Measurements from ENCODE around the gene SSR1. TPM values are rescaled to one million over a fixed set of nuclear protein-coding genes. Genes with fewer than 3 reads are reported as not detected.
"Not testable (repeated sequence)": the region's sequence is repeated elsewhere in the genome, so short reads cannot be mapped to it uniquely, and the experiment has no call there.

Gene SSR1
- total RNA-seq, 6 donors from 2014 or later, result 14.5 to 135 (median 57.7) TPM

DNA sequence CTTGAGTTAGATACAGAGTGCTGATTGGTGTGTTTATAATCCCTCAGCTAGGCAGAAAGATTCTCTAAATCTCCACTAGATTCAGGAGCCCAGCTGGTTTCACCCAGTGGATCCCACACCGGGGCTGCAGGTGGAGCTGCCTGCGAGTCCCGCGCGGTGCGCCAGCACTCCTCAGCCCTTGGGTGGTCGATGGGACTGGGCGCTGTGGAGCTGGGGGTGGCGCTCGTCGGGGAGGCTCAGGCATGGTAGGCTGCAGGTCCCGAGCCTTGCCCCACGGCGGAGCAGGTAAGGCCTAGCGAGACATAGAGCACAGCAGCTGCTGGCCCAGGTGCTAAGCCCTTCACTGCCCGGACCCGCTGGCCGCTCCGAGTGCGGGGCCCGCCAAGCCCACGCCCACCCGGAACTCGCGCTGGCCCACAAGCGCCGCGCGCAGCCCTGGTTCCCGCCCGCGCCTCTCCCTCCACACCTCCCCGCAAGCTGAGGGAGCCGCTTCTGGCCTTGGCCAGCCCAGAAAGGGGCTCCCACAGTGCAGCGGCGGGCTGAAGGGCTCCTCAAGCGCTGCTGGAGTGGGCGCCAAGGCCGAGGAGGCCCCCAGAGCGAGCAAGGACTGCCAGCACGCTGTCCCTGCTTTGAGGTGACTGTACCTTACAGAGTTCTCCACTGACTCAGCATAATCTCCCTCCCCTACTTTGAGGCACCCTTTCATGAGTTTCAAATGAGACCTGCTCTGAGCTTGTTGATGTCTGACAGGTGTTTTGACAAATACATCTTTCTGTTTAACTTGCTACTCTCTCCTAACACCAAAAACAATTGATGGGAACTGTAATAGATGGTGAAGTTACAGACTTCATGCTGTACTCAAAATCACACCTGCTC lies 3.9 kb upstream of the SSR1 start:
- Histone ChIP-seq H3K27ac (no peak overlapping the region), H3K4me3 (no peak overlapping the region), H3K27me3 (no peaks in the 10 kb centered on the region), H3K36me3 (no peaks in the 10 kb centered on the region), H3K4me1 (peaks cover 1 to 11% (median 9%) of the 10 kb centered on the region in 4 donors), H3K9me3 (no peaks in the 10 kb centered on the region)
- TF ChIP-seq CTCF (IDR thresholded peaks at IDR 0.05), result no peak
- no peak for TF ChIP-seq POLR2AphosphoS5 (IDR thresholded peaks at IDR 0.05)
- TF ChIP-seq EP300 (IDR thresholded peaks at IDR 0.05), result no peak
- TF ChIP-seq POLR2A (IDR thresholded peaks at IDR 0.05), result no peak
- ATAC-seq (ENCODE audit: low FRiP score in 2 of 2) (no peak), DNase-seq (peak in 1 of 2 donors; percentile 77)
- 90 to 97% methylated on average over 2 to 39 of the region's 41 CpGs for WGBS, 2 donors

GRCh38 chr6:7315948-7316365 lies 3.0 kb upstream of the SSR1 start:
- H3K27me3 ChIP-seq, result no peaks in the 10 kb centered on the region
- H3K4me1 ChIP-seq, result peaks cover 9 to 20% (median 18%) of the 10 kb centered on the region in 4 donors
- no peaks in the 10 kb centered on the region for H3K36me3 ChIP-seq
- no peak for DNase-seq
- no peak for ATAC-seq (ENCODE audit: low FRiP score in 2 of 2)
- H3K27ac ChIP-seq, result no peak overlapping the region
- TF ChIP-seq POLR2AphosphoS5 (IDR thresholded peaks at IDR 0.05) (no peak), POLR2A (IDR thresholded peaks at IDR 0.05) (no peak), CTCF (IDR thresholded peaks at IDR 0.05) (no peak), EP300 (IDR thresholded peaks at IDR 0.05) (no peak)
- H3K4me3 ChIP-seq, result no peak overlapping the region
- 72 to 76% methylated on average over 6 of the region's 6 CpGs for WGBS, 2 donors
- H3K9me3 ChIP-seq, result no peaks in the 10 kb centered on the region

- peaks cover 15 to 26% (median 24%) of the 10 kb centered on the region in 4 donors for H3K4me1 ChIP-seq
- H3K9me3 ChIP-seq; H3K27ac ChIP-seq; H3K36me3 ChIP-seq; ATAC-seq (ENCODE audit: low FRiP score in 2 of 2); H3K27me3 ChIP-seq; H3K4me3 ChIP-seq: not testable (repeated sequence)
- DNase-seq, result peak in 1 of 2 donors; percentile 58
- whole genome bisulfite sequencing, 2 donors, result 85 to 89% methylated on average over 22 to 32 of the region's 34 CpGs
These were observed 2.3 kb upstream of the SSR1 start for GRCh38 chr6:7315087-7315947.

- H3K4me3 ChIP-seq, result no peak overlapping the region
- ATAC-seq (ENCODE audit: low FRiP score in 2 of 2) (no peak), DNase-seq (no peak)
- H3K27me3 ChIP-seq, result no peaks in the 10 kb centered on the region
- H3K36me3 ChIP-seq, result peaks cover 0 to 8% (median 5%) of the 10 kb centered on the region in 4 donors
- no peaks in the 10 kb centered on the region for H3K9me3 ChIP-seq
- H3K27ac ChIP-seq, result no peak overlapping the region
- no peak for TF ChIP-seq CTCF (IDR thresholded peaks at IDR 0.05)
- no peak for TF ChIP-seq EP300 (IDR thresholded peaks at IDR 0.05)
- no peak for TF ChIP-seq POLR2AphosphoS5 (IDR thresholded peaks at IDR 0.05)
- no peak for TF ChIP-seq POLR2A (IDR thresholded peaks at IDR 0.05)
- H3K4me1 ChIP-seq, result peaks cover 15 to 26% (median 24%) of the 10 kb centered on the region in 4 donors
- 86% methylated on average over 7 of the region's 7 CpGs for WGBS, 2 donors
These were observed 1.4 kb upstream of the SSR1 start for GRCh38 chr6:7314414-7314813.
